Esophagus (tissue), 2 donors: ENCODE data around the gene PTDSS2. TPM values are rescaled to one million over a fixed set of nuclear protein-coding genes. Genes with fewer than 3 reads are reported as not detected.

Experiments used
- H3K27ac ChIP-seq, 2 donors: one replicate each; pipeline ENCODE4 v1.5.1; 2013; ENCODE audit warnings: low read depth in 2 of 2, mild to moderate bottlenecking in 2 of 2, inconsistent platforms in 1 of 2, low read length in 1 of 2, moderate library complexity in 1 of 2
- H3K27me3 ChIP-seq, 2 donors: one replicate each; pipeline ENCODE4 v1.6.1; 2013; ENCODE audit warnings: low read length in 2 of 2, control low read depth in 1 of 2, mild to moderate bottlenecking in 1 of 2; ENCODE audit not compliant: insufficient read depth in 2 of 2, control insufficient read depth in 1 of 2
- H3K36me3 ChIP-seq, 2 donors: one replicate each; pipeline ENCODE4 v1.6.1; 2013; ENCODE audit warnings: low read length in 1 of 2; ENCODE audit not compliant: control insufficient read depth in 2 of 2, insufficient read depth in 2 of 2
- H3K4me1 ChIP-seq, 2 donors: one replicate each; pipeline ENCODE4 v1.6.1; 2013; ENCODE audit warnings: low read length in 1 of 2; ENCODE audit not compliant: control insufficient read depth in 2 of 2, insufficient read depth in 2 of 2
- H3K4me3 ChIP-seq, 2 donors: one replicate each; pipeline ENCODE4 v1.5.1; 2013; ENCODE audit warnings: low read length in 2 of 2, mild to moderate bottlenecking in 2 of 2, low read depth in 1 of 2, moderate library complexity in 1 of 2
- H3K9me3 ChIP-seq, 2 donors: one replicate each; pipeline ENCODE4 v1.6.1; 2013; ENCODE audit warnings: mild to moderate bottlenecking in 2 of 2, low read depth in 1 of 2, low read length in 1 of 2, moderate library complexity in 1 of 2; ENCODE audit not compliant: control insufficient read depth in 2 of 2, insufficient read depth in 1 of 2
- WGBS, 2 donors: extraction: QIAGEN DNeasy Blood & Tissue Kit; methylation state at CpG; one replicate each; pipeline ENCODE4 v1.1.7; 2013; 5-methylcytosine and 5-hydroxymethylcytosine counted together
- polyA plus RNA-seq, 2 donors: library from polyadenylated mRNA; stranded (reverse); fragments of 200-250 nt; gene quantifications; one replicate each; pipeline ENCODE4 v1.2.3, GENCODE V29; 2013
- donor health status: healthy with polysubstance abuse.
- donor health status: Bipolar disorder and iron deficiency.

Gene PTDSS2
- polyA plus RNA-seq, 2 donors, result 12.4 to 20.5 TPM

GRCh38 chr11:494761-495536, 44.9 kb downstream of the PTDSS2 start:
- WGBS, 2 donors, result 84 to 89% methylated on average over 37 of the region's 37 CpGs
- H3K4me3 ChIP-seq, result no peak overlapping the region
- H3K4me1 ChIP-seq, result no peaks in the 10 kb centered on the region
- no peak overlapping the region for H3K27ac ChIP-seq
- H3K36me3 ChIP-seq, result peaks cover 13 to 73% of the 10 kb centered on the region in 2 donors
- H3K9me3 ChIP-seq, result no peaks in the 10 kb centered on the region
- no peaks in the 10 kb centered on the region for H3K27me3 ChIP-seq

GRCh38 chr11:495537-495931, 45.5 kb downstream of the PTDSS2 start:
- no peak overlapping the region for H3K4me3 ChIP-seq
- 68 to 70% methylated on average over 10 of the region's 10 CpGs for WGBS, 2 donors

GRCh38 chr11:496834-497564, 46.9 kb downstream of the PTDSS2 start:
- no peak overlapping the region for H3K27ac ChIP-seq
- peaks cover 15 to 77% of the 10 kb centered on the region in 2 donors for H3K36me3 ChIP-seq
- H3K27me3 ChIP-seq, result no peaks in the 10 kb centered on the region
- 93 to 95% methylated on average over 34 of the region's 34 CpGs for WGBS, 2 donors
- no peaks in the 10 kb centered on the region for H3K9me3 ChIP-seq
- H3K4me1 ChIP-seq, result peaks cover 0 to 4% of the 10 kb centered on the region in 2 donors
- H3K4me3 ChIP-seq, result no peak overlapping the region

More at GRCh38 chr11:495537-495931, 45.5 kb downstream of the PTDSS2 start:
- H3K9me3 ChIP-seq, result no peaks in the 10 kb centered on the region
- no peaks in the 10 kb centered on the region for H3K4me1 ChIP-seq
- no peaks in the 10 kb centered on the region for H3K27me3 ChIP-seq
- H3K36me3 ChIP-seq, result peaks cover 15 to 74% of the 10 kb centered on the region in 2 donors
- no peak overlapping the region for H3K27ac ChIP-seq

- Histone ChIP-seq H3K27me3 (no peaks in the 10 kb centered on the region), H3K4me1 (peaks cover 4 to 7% of the 10 kb centered on the region in 2 donors), H3K36me3 (peaks cover 15 to 75% of the 10 kb centered on the region in 2 donors), H3K9me3 (no peaks in the 10 kb centered on the region), H3K4me3 (no peak overlapping the region), H3K27ac (no peak overlapping the region)
- 95 to 96% methylated on average over 31 of the region's 31 CpGs for WGBS, 2 donors
These were observed 47.7 kb downstream of the PTDSS2 start for GRCh38 chr11:497565-498296.

- Histone ChIP-seq H3K27me3 (no peaks in the 10 kb centered on the region), H3K36me3 (peaks cover 15 to 72% of the 10 kb centered on the region in 2 donors)
- whole genome bisulfite sequencing, 2 donors, result 94 to 96% methylated on average over 37 to 39 of the region's 39 CpGs
These were observed 48.5 kb downstream of the PTDSS2 start for GRCh38 chr11:498297-499181.

GRCh38 chr11:499201-500076, 49.4 kb downstream of the PTDSS2 start:
- Histone ChIP-seq H3K27me3 (no peaks in the 10 kb centered on the region), H3K9me3 (no peaks in the 10 kb centered on the region), H3K36me3 (peaks cover 15 to 65% of the 10 kb centered on the region in 2 donors), H3K27ac (no peak overlapping the region), H3K4me3 (no peak overlapping the region), H3K4me1 (peaks cover 6 to 17% of the 10 kb centered on the region in 2 donors)
- WGBS, 2 donors, result 92 to 94% methylated on average over 24 of the region's 24 CpGs

More at GRCh38 chr11:498297-499181, 48.5 kb downstream of the PTDSS2 start:
- H3K9me3 ChIP-seq, result no peaks in the 10 kb centered on the region
- H3K4me1 ChIP-seq, result peaks cover 6 to 9% of the 10 kb centered on the region in 2 donors
- no peak overlapping the region for H3K4me3 ChIP-seq
- H3K27ac ChIP-seq, result no peak overlapping the region

- Histone ChIP-seq H3K9me3 (no peaks in the 10 kb centered on the region), H3K4me1 (peaks cover 6 to 20% of the 10 kb centered on the region in 2 donors), H3K27me3 (no peaks in the 10 kb centered on the region), H3K27ac (no peak overlapping the region), H3K36me3 (peaks cover 15 to 52% of the 10 kb centered on the region in 2 donors), H3K4me3 (no peak overlapping the region)
- WGBS, 2 donors, result 94% methylated on average over 24 of the region's 24 CpGs
These were observed 51.1 kb downstream of the PTDSS2 start for GRCh38 chr11:501001-501682.

- Histone ChIP-seq H3K4me1 (peaks cover 6 to 20% of the 10 kb centered on the region in 2 donors), H3K9me3 (no peaks in the 10 kb centered on the region), H3K36me3 (peaks cover 15 to 51% of the 10 kb centered on the region in 2 donors), H3K27ac (no peak overlapping the region), H3K27me3 (no peaks in the 10 kb centered on the region), H3K4me3 (no peak overlapping the region)
- WGBS, 2 donors, result 83 to 90% methylated on average over 19 of the region's 19 CpGs
These were observed 51.7 kb downstream of the PTDSS2 start for GRCh38 chr11:501683-502287.
